IPS-11a (cell line): ENCODE data around the gene FEN1.

Experiments
- H3K4me3 ChIP-seq: one replicate; pipeline ENCODE4 v1.5.1; 2013; ENCODE audit warnings: low read depth, low read length, control low read depth

The FEN1 gene, protein sequence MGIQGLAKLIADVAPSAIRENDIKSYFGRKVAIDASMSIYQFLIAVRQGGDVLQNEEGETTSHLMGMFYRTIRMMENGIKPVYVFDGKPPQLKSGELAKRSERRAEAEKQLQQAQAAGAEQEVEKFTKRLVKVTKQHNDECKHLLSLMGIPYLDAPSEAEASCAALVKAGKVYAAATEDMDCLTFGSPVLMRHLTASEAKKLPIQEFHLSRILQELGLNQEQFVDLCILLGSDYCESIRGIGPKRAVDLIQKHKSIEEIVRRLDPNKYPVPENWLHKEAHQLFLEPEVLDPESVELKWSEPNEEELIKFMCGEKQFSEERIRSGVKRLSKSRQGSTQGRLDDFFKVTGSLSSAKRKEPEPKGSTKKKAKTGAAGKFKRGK

DNA sequence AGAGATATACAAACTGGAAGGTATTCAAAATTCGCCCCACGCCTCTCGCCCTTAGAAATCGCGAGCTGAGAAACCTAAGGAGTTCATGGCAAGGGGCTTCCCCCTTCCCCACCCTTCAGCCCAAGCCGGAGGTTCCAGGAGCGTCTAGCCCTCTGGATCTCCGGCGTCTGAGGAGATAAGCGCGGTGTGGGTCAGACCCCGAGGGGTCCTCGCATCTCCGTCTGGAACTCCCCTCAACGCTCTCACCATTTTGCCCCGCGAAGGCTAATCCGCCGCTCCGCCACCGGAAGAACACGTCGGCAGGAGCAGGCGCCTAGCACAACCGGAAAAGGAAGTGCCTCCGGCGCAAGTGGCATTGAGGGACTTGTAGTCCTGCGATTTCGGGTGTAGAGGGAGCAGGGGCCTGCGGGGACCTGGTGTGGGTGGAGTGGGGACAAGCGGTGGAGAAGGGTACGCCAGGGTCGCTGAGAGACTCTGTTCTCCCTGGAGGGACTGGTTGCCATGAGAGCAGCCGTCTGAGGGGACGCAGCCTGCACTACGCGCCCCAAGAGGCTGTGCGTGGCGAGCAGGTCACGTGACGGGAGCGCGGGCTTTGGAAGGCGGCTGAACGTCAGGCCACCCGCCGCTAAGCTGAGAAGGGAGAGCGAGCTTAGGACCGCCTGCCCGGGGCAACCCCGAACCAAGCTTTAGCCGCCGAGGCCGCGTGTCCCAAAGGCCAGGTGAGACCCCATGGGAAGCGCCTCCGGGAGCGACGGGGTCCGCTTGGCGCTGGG lies at the start of gene FEN1, which contains the start of gene TMEM258:
FEN1 (plus strand) TSS at position 602 of the 773 bp plus-strand sequence. CDS start 2,451 bp downstream, outside the sequence.
TMEM258 (minus strand) TSS at position 290 of the 773 bp plus-strand sequence; CDS start at position 249, 41 bp downstream.
- H3K4me3 ChIP-seq, result peak within 1 kb of the TSS; percentile 81

DNA sequence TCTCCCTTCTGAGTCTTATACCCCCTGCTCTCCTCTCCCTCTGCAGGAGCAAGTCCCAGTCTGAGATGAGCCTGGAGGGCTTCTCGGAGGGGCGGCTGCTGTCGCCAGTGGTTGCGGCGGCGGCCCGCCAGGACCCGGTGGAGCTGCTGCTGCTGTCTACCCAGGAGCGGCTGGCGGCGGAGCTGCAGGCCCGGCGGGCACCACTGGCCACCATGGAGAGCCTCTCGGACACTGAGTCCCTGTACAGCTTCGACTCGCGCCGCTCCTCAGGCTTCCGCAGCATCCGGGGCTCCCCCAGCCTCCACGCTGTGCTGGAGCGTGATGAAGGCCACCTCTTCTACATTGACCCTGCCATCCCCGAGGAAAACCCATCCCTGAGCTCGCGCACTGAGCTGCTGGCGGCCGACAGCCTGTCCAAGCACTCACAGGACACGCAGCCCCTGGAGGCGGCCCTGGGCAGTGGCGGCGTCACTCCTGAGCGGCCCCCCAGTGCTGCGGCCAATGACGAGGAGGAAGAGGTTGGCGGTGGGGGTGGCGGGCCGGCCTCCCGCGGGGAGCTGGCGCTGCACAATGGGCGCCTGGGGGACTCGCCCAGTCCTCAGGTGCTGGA lies 49.1 kb upstream of the FEN1 start:
- no peak overlapping the region for H3K4me3 ChIP-seq

DNA sequence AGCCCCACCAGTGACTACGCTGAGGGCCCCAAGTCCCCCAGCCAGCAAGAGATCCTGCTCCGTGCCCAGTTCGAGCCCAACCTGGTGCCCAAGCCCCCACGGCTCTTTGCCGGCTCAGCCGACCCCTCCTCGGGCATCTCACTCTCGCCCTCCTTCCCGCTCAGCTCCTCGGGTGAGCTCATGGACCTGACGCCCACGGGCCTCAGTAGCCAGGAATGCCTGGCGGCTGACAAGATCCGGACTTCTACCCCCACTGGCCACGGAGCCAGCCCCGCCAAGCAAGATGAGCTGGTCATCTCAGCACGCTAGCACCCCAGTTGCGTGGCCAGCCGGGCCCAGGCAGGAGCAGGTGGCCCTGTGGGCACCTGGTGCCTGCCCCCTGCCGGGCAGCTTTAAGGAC lies 48.5 kb upstream of the FEN1 start:
- H3K4me3 ChIP-seq, result no peak overlapping the region

DNA sequence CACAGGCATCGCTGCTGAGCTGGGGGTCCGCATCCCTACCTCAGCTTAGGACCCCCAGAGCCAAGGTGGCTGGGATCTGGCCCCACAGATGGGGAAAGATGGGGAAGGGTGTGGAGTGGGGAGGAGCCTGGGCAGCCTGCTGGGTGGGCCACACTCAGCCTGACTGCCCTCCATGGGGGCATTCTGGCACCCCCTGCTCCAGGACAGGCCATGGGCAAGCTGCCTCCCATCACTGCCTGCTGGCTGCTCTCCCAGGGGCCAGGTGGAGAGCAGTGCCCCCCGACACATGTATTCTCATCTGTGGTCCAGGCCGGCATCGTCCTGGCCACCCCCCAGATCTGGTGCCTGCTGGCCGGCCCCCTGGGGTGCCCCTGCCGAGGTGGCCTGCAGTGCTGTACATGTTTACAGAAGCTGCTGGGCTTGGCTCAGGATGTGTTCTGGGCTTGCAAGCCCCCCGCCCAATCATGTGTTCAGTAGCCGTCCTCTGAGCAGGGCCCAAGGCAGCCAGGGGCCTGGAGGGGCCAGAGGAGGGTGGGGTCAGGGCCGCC lies 48.0 kb upstream of the FEN1 start:
- no peak overlapping the region for H3K4me3 ChIP-seq

DNA sequence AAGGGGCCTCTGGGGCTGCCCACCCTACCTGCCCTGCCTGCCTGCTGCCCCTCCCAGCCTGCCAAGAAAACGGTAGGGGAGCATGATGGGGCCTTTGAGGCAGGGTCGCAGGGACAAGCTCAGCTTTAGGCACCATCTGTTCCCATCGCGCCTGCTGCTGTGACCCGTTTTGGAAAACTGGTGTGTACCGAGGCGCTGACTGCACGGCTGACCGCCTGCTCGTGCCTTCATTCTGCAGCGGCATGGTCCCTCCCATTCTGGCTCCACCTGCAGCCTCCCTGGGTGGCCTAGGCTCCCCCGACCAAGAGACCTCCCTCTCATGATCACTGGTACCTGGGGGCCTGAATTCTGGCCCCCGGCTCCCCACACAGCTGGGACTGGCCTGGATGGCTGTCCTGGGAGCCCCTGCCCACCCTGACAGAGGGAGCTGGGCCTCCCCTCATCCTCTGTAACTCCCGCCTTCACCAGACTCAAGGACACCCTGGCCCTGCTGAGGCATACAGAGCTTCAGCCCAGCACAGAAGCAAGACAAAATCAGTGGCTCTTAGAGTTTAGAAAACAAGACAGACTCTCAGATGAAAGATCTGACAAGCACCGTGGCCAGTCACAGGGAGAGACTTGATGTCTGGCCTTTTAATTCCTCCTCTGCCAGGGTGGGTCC lies 46.8 kb upstream of the FEN1 start:
- no peak overlapping the region for H3K4me3 ChIP-seq

DNA sequence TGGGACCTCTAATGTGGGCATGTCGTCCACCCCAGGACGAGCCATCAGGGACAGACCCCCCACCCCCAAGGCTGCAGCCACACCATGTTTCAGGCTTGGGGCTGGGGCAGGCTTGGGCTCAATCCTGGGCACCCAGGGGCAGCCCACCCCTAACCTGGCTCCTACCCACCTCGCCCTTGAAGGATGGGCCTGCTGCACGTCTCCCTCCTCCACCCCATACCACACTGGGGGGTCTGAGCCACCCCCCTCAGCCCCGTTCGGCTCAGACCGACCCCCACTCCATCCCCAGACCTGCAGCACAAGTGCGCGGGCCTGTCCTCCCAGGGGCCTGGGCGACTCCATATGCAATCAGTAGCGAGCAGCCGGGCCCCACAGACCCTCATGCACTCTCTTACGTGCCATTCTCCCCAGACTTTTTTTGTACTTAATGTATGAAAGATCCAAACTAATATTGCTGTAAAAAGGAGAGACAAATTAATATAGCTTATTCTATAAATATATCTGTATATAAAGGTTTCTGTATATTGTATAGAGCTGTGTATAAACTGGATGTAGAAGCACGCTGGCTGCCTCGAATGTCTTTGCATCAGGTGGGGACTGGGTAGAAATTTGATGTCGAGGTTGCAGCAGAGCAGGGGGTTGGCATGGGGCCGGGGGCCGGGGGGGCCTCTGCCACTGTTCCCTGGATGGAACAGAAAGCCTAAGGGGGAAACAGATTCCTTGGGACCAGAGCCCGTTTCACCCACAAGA lies 46.1 kb upstream of the FEN1 start:
- H3K4me3 ChIP-seq, result no peak overlapping the region

DNA sequence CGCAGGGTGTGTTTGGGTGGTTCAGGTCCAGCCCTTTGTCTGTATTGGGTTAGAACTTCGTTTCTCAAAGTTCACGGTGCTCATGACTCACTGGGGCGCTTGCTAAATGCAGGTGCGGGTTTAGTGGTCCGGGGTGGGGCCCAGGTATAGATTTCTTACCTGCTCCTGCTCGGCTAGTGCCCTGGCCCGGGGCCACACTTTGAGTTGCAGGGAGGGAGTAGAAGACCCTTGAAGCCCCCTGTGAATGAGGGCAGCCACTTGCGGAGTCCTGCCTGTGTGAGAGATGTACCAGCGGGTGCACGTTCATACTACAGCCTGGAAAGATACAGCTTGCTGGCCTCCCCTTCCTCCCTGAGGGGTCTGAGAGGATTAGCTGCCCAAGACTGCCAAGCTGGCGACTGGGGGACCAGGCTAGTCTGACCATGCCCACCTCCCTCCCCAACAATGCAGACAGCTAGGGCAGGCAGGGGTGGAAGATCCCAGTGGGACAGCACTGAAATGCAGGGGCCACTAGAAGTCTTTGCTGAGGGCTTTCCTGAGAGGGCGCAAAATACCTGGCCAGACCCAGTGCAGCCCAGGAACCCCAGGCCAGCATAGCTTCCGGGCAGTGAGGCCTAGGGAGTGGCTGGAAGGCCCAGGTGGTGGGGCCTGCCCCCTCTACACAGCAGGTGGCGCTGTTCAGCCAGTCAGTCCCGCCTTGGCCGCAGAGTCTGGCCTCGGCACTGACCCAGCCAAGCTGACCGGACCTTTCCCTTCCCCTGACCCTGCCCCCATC lies 45.3 kb upstream of the FEN1 start:
- H3K4me3 ChIP-seq, result no peak overlapping the region

DNA sequence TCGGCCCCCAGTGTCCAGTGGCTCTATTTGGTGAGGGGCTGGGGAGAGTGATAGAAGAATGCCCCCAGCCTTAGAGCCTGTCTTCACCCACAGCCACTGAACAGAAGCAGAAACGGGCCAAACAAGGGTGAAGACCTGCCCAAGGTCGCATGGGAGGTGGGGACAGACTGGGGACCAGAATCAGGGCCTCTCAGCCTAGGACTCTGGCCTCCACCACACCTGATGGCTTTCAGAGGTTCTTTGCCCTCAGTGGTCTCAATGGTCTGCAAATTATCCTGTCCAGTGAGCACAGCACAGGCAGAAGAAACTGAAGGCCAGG lies 44.8 kb upstream of the FEN1 start:
- no peak overlapping the region for H3K4me3 ChIP-seq

DNA sequence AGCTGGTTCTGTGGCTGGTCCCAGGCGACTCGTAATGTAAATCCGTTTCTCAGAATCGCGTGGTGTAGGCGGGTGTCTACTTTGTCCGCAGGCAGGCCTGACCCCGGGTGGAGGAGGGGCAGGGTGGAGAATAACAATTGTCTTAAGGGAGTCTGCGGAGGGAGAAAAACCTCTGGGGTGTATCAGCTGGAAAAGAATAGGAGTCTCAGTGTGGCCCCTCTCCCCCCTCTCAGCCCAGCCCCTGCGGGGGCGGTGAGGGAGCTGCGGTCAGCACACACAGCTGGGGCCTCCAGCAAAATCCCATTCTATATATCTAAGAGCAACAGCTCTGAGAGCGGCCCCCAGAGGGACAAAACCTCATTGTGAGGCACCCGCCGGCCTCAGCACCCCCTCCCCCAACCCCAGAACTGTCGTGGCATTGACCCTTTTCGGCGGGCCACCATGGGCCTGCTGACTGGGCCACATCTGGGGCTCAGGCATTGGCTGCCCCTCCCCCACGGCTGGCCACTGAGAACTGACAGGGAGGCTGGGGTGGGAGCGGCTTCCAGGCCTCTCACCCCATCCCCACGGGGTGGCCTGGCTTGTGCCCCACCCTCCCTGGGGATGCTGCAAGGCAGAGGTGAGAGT lies 43.0 kb upstream of the FEN1 start:
- H3K4me3 ChIP-seq, result no peak overlapping the region

DNA sequence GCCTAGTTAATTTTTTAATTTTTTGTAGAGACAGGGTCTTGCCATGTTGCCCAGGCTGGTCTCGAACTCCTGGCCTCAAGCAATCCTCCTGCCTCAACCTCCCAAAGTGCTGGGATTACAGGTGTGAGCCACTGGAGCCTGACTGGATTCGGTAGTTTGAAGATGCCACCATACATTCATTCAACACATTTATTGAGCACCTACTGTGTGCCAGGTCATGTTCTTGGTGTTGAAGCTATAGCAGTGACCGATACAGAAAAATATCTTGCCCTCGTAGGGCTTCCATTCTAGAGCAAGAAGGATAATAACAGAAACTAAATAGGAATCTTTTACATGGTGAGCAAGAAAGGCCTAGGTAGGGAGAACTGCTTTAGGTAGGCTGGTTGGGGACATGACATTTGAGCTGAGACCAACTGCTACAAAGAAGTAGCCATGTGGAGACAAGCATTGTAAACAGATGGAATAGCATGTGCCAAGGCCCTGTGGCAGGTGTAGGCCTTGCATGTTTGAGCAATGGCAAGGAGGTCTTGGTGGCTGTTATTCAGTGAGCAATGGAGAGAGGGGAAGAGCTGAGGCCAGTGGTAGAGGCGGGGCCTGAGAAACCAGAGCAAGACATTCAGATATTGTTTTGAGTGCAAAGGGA lies 42.0 kb upstream of the FEN1 start:
- H3K4me3 ChIP-seq, result no peak overlapping the region

DNA sequence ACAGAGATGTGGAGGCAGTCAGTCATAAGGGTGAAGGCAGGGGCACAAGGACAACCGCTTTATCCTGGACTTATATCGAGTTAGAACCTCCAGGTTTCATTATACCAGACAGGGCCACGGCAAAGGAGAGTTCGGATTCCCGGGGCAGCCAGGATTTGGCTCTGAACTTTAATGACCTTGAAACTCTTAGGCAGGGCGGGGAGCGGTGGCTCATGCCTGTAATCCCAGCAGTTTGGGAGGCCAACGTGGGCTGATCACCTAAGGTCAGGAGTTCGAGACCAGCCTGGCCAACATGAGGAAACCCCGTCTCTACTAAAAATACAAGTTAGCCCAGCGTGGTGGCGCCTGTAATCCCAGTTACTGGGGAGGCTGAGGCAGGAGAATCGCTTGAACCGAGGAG lies 41.3 kb upstream of the FEN1 start:
- H3K4me3 ChIP-seq, result no peak overlapping the region

DNA sequence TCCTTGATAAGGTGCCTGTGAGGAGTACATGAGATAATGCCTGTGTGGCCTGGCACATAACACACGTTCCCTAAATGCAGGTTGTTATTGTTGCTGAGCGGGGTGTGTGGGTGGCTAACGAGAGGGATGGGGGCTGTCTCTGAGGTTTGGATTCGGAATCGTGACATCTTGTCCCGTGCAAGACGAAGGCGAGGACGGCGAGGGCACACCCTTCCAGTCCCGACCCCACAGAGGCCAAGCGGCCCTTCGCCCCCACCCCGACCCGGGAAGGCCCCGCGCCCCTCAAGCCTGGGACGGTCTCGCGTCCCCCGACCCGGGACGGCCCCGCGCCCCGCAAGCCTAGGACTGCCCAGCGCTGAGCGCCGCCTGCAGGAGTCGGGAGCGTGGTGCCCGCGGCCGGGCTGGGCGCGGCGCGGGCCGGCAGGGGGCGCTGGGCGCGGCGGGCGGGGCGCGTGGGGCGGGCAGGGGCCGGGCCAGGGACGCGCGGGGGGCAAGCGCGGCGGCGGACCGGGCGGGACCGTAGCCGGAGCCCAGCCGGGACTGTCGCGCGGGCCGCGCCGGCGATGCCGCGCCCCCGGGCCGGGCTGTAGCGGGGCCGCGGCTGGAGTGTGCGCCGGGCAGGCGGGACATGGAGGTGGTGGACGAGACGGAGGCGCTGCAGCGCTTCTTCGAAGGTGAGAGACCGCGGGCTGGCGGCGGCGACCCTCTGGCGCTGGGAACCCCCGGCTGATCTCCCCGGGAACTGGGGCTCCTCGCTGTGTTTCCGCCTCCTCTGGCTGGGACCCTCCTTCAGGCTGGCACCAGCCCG lies 40.4 kb upstream of the FEN1 start, which contains the start of gene MYRF:
MYRF (plus strand) TSS at position 520 of the 808 bp plus-strand sequence; CDS start at position 629, 109 bp downstream.
- H3K4me3 ChIP-seq, result peak within 1 kb of the TSS; percentile 45

DNA sequence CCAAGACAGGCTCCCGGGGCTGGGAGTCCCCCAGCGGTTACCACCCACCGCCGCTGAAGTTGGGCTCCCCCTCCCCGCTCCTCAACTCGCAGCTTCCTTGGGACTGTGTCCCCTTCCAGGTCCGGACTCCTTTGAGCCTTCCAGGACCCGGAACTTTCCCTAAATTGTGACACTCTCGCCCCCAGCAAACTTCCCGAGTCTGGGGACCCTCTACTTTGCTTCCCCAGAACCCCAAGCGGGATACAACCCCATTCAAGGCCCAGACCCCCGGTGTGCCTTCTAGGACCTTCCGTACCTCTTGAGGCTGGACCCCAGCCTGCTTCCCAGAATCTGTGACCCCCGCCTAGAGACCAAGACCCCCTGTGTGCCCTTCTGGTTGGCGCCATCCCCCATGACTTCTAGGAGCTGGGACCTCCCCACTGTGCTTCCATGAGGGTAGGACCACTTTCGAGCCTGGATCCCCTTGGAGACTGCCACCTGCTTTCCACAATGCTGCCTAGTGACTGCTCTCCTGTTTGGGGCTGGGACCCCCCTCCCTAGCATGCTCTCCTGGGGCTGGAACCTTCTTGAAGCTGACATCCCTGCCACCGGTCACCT lies 39.7 kb upstream of the FEN1 start:
- H3K4me3 ChIP-seq, result peak overlapping the region; percentile 45

DNA sequence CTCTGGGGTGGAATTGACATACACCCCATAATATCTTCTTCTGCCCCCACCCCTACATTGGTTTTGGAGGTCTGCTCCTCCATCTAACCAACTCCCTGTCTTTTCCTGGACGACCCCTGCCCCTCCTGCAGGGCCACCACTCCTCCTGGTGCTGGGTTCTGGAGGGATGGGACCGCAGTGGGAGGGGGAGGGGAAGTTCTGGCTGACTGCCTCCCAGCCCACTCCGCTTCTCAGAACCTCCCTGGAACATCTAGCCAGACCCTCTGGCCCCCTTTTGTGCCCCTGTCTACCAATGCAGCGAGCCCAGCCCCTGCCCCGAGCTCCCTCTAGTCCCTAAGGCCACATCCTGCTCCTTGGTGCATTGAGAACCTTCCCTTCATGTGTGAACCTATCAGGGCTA lies 39.0 kb upstream of the FEN1 start:
- H3K4me3 ChIP-seq, result no peak overlapping the region

DNA sequence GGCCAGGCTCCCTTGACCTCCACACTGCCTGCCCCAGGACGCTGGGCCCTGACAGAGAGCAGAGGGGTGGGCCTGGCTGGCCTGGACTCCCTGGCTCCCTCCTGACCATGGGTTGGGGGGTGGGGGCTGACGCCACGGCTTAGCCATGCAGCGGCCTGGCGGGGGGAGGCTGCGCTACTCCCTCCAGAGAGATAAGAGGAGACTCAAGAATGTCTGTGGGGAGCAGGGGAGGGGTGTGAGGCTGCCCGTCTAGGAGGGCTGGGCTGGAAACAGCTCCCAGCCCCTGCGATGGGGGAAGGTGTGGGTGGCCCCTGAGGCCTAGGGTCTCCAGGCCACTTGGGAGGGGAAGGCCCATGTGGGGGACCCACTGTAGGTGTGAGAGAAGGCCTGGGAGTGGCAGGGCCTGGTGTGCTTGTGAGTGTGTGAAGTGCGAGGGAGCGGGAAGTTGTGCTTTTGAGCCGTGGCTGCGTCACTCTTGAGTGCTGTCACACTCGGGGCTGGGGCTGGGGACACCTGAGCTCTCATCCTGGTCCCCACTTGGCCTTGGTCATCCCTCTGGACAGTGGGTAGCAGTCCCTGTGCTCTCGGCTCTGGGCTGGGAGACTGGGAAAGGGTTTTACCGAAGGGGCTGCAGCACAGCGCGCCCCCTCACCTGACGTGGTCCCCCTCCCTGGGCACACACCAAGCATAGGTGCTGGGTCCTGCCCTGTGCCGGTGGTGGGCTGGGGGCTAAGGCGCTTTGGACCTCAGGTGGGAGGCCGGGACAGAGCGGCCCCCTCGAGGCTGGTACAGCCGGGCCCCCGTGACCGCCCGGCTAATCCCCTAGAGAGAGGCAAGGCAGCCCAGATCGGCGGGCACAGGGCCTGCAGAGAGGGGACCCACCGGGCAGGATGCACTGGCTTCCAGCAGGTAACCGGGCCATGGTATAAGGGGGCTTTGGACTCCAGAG lies 37.9 kb upstream of the FEN1 start:
- no peak overlapping the region for H3K4me3 ChIP-seq

DNA sequence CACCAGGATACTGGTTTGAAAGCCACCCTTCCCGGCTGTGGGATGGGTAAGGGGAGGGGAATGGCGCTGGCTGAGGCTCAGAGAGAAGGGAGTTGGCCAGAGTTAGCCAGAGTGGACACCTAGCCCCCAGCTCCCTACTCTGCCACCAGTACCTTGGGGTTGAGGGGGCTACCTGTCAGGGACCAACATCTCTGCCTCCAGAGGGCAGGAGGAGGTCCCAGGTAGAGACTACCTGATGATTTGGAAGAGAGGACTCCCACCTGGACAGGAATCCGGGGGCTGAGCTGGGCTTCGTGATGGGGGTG lies 36.6 kb upstream of the FEN1 start:
- no peak overlapping the region for H3K4me3 ChIP-seq
